ENCODE results near the gene SUMO3.

DNA sequence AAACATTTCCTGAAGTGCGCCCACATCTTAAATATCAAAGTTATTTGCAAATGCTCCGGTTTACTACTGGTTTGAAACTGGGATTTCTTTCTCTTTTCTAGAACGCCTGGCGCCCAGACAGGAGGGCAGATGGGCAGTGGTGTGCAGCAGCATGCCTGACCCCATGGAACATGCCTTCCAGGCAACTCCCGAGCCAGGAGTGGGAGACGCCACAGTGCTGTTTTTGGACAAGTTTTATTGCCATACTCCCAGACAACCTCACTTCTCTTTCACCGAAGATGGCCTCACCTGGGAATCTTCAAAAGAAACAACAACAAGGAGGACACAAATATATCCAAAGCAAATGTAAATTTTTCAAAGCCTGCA lies 37.7 kb downstream of the SUMO3 start:
- TF ChIP-seq, protein P1, sequence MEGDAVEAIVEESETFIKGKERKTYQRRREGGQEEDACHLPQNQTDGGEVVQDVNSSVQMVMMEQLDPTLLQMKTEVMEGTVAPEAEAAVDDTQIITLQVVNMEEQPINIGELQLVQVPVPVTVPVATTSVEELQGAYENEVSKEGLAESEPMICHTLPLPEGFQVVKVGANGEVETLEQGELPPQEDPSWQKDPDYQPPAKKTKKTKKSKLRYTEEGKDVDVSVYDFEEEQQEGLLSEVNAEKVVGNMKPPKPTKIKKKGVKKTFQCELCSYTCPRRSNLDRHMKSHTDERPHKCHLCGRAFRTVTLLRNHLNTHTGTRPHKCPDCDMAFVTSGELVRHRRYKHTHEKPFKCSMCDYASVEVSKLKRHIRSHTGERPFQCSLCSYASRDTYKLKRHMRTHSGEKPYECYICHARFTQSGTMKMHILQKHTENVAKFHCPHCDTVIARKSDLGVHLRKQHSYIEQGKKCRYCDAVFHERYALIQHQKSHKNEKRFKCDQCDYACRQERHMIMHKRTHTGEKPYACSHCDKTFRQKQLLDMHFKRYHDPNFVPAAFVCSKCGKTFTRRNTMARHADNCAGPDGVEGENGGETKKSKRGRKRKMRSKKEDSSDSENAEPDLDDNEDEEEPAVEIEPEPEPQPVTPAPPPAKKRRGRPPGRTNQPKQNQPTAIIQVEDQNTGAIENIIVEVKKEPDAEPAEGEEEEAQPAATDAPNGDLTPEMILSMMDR (IDR thresholded peaks at IDR 0.05) = no peak
- TF ChIP-seq POLR2AphosphoS5 (IDR thresholded peaks at IDR 0.05) (no peak), POLR2A (IDR thresholded peaks at IDR 0.05) (no peak)
